ENCODE data around the gene ABCB11. TPM values are rescaled to one million over a fixed set of nuclear protein-coding genes. Genes with fewer than 3 reads are reported as not detected.

Gene ABCB11
- total and polyA plus RNA-seq, 9 of the 15 experiments (the other 6 are each of a cell fraction or from before 2014, with no cell fraction given): 0.04 to 0.51 (median 0.10) TPM; not detected in 1

- TF ChIP-seq RREB1 (CRISPR knock-in tag; IDR thresholded peaks at IDR 0.05) (no peak), CBX1 (IDR thresholded peaks at IDR 0.05; ENCODE audit: low read depth) (no peak), ZNF695 (CRISPR knock-in tag; IDR thresholded peaks at IDR 0.05) (no peak), MTF1 (CRISPR knock-in tag; IDR thresholded peaks at IDR 0.05; ENCODE audit: borderline replicate concordance) (no peak), PHB (CRISPR knock-in tag; IDR thresholded peaks at IDR 0.05) (no peak), RNF219 (CRISPR knock-in tag; IDR thresholded peaks at IDR 0.05) (no peak), POLR3A (IDR thresholded peaks at IDR 0.05; ENCODE audit: borderline replicate concordance, extremely low read depth, insufficient read depth, insufficient read length) (no peak), PTTG1 (tag; IDR thresholded peaks at IDR 0.05; ENCODE audit: low read depth) (no peak), JUN (IDR thresholded peaks at IDR 0.05; ENCODE audit: borderline replicate concordance, low read depth, low read length) (no peak), JUN (CRISPR knock-in tag; IDR thresholded peaks at IDR 0.05; ENCODE audit: borderline replicate concordance) (no peak), NFRKB (IDR thresholded peaks at IDR 0.05; ENCODE audit: low read depth) (no peak), BRD9 (IDR thresholded peaks at IDR 0.05; ENCODE audit: low read depth, partially characterized antibody) (no peak), MEF2A (IDR thresholded peaks at IDR 0.05; ENCODE audit: control insufficient read depth, low read depth, low read length) (no peak; the same call in 1 of the 2 replicates), NFXL1 (CRISPR knock-in tag; IDR thresholded peaks at IDR 0.05) (no peak), RFX5 (IDR thresholded peaks at IDR 0.05; ENCODE audit: low read depth, low read length) (no peak), MECOM (CRISPR knock-in tag; IDR thresholded peaks at IDR 0.05) (no peak), SMARCA4 (IDR thresholded peaks at IDR 0.05) (peak; percentile 94), BACH1 (tag; IDR thresholded peaks at IDR 0.05) (no peak)
- TF ChIP-seq, protein P1, sequence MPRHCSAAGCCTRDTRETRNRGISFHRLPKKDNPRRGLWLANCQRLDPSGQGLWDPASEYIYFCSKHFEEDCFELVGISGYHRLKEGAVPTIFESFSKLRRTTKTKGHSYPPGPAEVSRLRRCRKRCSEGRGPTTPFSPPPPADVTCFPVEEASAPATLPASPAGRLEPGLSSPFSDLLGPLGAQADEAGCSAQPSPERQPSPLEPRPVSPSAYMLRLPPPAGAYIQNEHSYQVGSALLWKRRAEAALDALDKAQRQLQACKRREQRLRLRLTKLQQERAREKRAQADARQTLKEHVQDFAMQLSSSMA (CRISPR knock-in tag; IDR thresholded peaks at IDR 0.05): no peak
- TF ChIP-seq, protein P2, sequence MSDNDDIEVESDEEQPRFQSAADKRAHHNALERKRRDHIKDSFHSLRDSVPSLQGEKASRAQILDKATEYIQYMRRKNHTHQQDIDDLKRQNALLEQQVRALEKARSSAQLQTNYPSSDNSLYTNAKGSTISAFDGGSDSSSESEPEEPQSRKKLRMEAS (CRISPR knock-in tag; IDR thresholded peaks at IDR 0.05): no peak
Observed at GRCh38 chr2:169072163-169072925, 41.2 kb upstream of the ABCB11 start (continued).
